Adrenal gland (tissue), 12 donors: ENCODE results near the gene NUDT16. TPM values are rescaled to one million over a fixed set of nuclear protein-coding genes. Genes with fewer than 3 reads are reported as not detected.
A peak's percentile ranks its signal among the peaks of the same experiment; 100 is the strongest.
"Not testable (repeated sequence)": the region's sequence is repeated elsewhere in the genome, so short reads cannot be mapped to it uniquely, and the experiment has no call there.

Source experiments
- DNase-seq, 7 donors: peaks; one replicate each; pipeline ENCODE4 v3.0.0-alpha.2; 2019 to 2020
- H3K27ac ChIP-seq, 5 donors: fragments of 200-600 bp; sonication (generic) in 4 of 5; 1 replicate in 3 of 5; 2 replicates in 2 of 5; pipeline versions ENCODE4 v1.5.1 to v1.8.0; 2016 to 2020; ENCODE audit warnings: mild to moderate bottlenecking in 1 of 5
- H3K27me3 ChIP-seq: fragments of 200-600 bp; 2 replicates; pipeline ENCODE4 v1.8.0; 2021
- H3K36me3 ChIP-seq, 2 donors: fragments of 200-600 bp; replicated peaks in 1 of 2; 1 replicate in 1 of 2; 2 replicates in 1 of 2; pipeline versions ENCODE4 v1.5.1 to v1.8.0; 2018 to 2022
- H3K4me1 ChIP-seq, 2 donors: fragments of 200-600 bp; replicated peaks in 1 of 2; 1 replicate in 1 of 2; 2 replicates in 1 of 2; pipeline versions ENCODE4 v1.5.1 to v1.8.0; 2018 to 2021
- H3K4me3 ChIP-seq, 4 donors: fragments of 200-600 bp; sonication (generic) in 3 of 4; one replicate each; pipeline ENCODE4 v1.5.1; 2016 to 2018
- H3K9me3 ChIP-seq, 3 donors: fragments of 200-600 bp; sonication (generic) in 1 of 3; replicated peaks in 1 of 3; 1 replicate in 2 of 3; 2 replicates in 1 of 3; pipeline versions ENCODE4 v1.5.1 to v1.8.0; 2016 to 2021
- CTCF ChIP-seq, 6 experiments: fragments of 450-650 bp in 4 of 6; fragments of 200-600 bp in 2 of 6; sonication (generic) in 1 of 6; IDR thresholded peaks; 1 replicate in 5 of 6; 2 replicates in 1 of 6; pipeline versions ENCODE4 v1.5.1 to v1.8.0; 2016 to 2021; ENCODE audit warnings: antibody characterized with exemption in 6 of 6, mild to moderate bottlenecking in 2 of 6, moderate library complexity in 1 of 6
- POLR2A ChIP-seq, 2 donors: fragments of 450-650 bp; IDR thresholded peaks; one replicate each; pipeline ENCODE4 v1.6.1; 2017; ENCODE audit warnings: antibody characterized with exemption in 2 of 2, mild to moderate bottlenecking in 2 of 2, moderate library complexity in 1 of 2
- WGBS, 4 donors: extraction: QIAGEN DNeasy Blood & Tissue Kit in 2 of 4; methylation state at CpG; one replicate each; pipeline versions ENCODE4 v1.1.5 to v1.1.7; 2013 to 2017; 5-methylcytosine and 5-hydroxymethylcytosine counted together
- intact Hi-C, 2 donors: fragments of 100-400 bp; cut with DNase I; formaldehyde crosslinking; loops; one replicate each; pipeline versions ENCODE4 v1.14.1 to v1.15.0; 2022 to 2023
- polyA plus RNA-seq, 3 donors: library from polyadenylated mRNA; stranded (reverse); fragments of 200-250 nt in 2 of 3; fragments of 350-450 nt in 1 of 3; fragmentation: Illumina TruSeq in 1 of 3; extraction: RNeasy Lipid Tissue Mini Kit (QIAGEN cat#74804) in 1 of 3; gene quantifications; one replicate each; pipeline ENCODE4 v1.2.3, GENCODE V29; 2013 to 2014
- total RNA-seq, 9 donors: library from RNA; depleted of rRNA in 4 of 9; stranded (reverse); fragments of >200 nt in 4 of 9; fragments of 120-200 nt in 1 of 9; fragmentation: NEBNext Ultra II Directional in 1 of 9; extraction: Animal tissue kit (Norgen Biotek cat#: 25700) in 1 of 9; gene quantifications; one replicate each; pipeline versions ENCODE4 v1.1.0 to v1.2.4, GENCODE V29; 2013 to 2023
- donor health status: healthy with polysubstance abuse.
- donor health status: Bipolar disorder and iron deficiency.
- donor health status: DM: yes; HTN: yes; CAD: no.
- donor health status: DM: no; HTN: no; CAD: no.
- donor health status: DM: no; HTN: no; CAD: no.
- donor health status: DM: yes; HTN: yes; CAD: no.

NUDT16 gene
- total and polyA plus RNA-seq, 12 donors = 13.6 to 42.2 (median 22.4) TPM

GRCh38 chr3:131360191-131360755, 21.3 kb upstream of the NUDT16 start:
- H3K36me3 ChIP-seq = no peaks in the 10 kb centered on the region
- no peak for DNase-seq
- intact Hi-C loops = loop anchor here in 1 of 2 donors (10.0 kb wide), 1 partner anchor 325 kb away; no protein-coding TSS in a partner anchor
- no peaks in the 10 kb centered on the region for H3K9me3 ChIP-seq
- WGBS, 4 donors = 81 to 93% (median 89%) methylated on average over 4 of the region's 4 CpGs
- no peaks in the 10 kb centered on the region for H3K27me3 ChIP-seq
- H3K4me1 ChIP-seq = peaks cover 8 to 12% of the 10 kb centered on the region in 2 donors
- no peak overlapping the region for H3K4me3 ChIP-seq
- peak overlapping the region in 1 of 5 donors; percentile 2 for H3K27ac ChIP-seq
- no peak for TF ChIP-seq CTCF (IDR thresholded peaks at IDR 0.05)
- TF ChIP-seq POLR2A (IDR thresholded peaks at IDR 0.05) = no peak

GRCh38 chr3:131361066-131361463, 20.5 kb upstream of the NUDT16 start:
- H3K27me3 ChIP-seq, H3K9me3 ChIP-seq, H3K36me3 ChIP-seq: not testable (repeated sequence)
- peak overlapping the region in 1 of 4 donors; percentile 57 for H3K4me3 ChIP-seq
- WGBS, 4 donors = 79 to 90% (median 85%) methylated on average over 7 of the region's 7 CpGs
- peaks cover 8 to 12% of the 10 kb centered on the region in 2 donors for H3K4me1 ChIP-seq
- intact Hi-C loops = loop anchor here in 1 of 2 donors (10.0 kb wide), 1 partner anchor 326 kb away; no protein-coding TSS in a partner anchor
- peak in 2 of 7 donors; percentile 38 for DNase-seq
- peak overlapping the region in 2 of 5 donors; percentile 76 to 82 for H3K27ac ChIP-seq

GRCh38 chr3:131361464-131362421, 19.8 kb upstream of the NUDT16 start:
- WGBS, 4 donors = 8 to 36% (median 10%) methylated on average over 9 to 64 of the region's 64 CpGs
- TF ChIP-seq CTCF (IDR thresholded peaks at IDR 0.05) = no peak
- TF ChIP-seq POLR2A (IDR thresholded peaks at IDR 0.05) = peak; percentile 44 to 53
- Histone ChIP-seq H3K27me3 (no peaks in the 10 kb centered on the region), H3K27ac (peak overlapping the region in 4 of 5 donors; percentile 13 to 82 (median 51)), H3K4me1 (peaks cover 8 to 12% of the 10 kb centered on the region in 2 donors), H3K36me3 (no peaks in the 10 kb centered on the region), H3K4me3 (peak overlapping the region in 2 of 4 donors; percentile 43 to 57), H3K9me3 (no peaks in the 10 kb centered on the region)
- intact Hi-C loops = loop anchor here in 1 of 2 donors (10.0 kb wide), 1 partner anchor 327 kb away; no protein-coding TSS in a partner anchor
- DNase-seq = peak; percentile 58 to 94 (median 84)

- TF ChIP-seq CTCF (IDR thresholded peaks at IDR 0.05) (no peak), POLR2A (IDR thresholded peaks at IDR 0.05) (no peak)
- Histone ChIP-seq H3K27ac (no peak overlapping the region), H3K9me3 (no peaks in the 10 kb centered on the region)
These were observed 18.3 kb upstream of the NUDT16 start for GRCh38 chr3:131363275-131363674.

More at GRCh38 chr3:131363275-131363674, 18.3 kb upstream of the NUDT16 start:
- Histone ChIP-seq H3K4me1 (peaks cover 8 to 12% of the 10 kb centered on the region in 2 donors), H3K4me3 (no peak overlapping the region), H3K36me3 (no peaks in the 10 kb centered on the region), H3K27me3 (no peaks in the 10 kb centered on the region)
- no peak for DNase-seq
- WGBS, 4 donors = 89 to 94% (median 94%) methylated on average over 3 of the region's 3 CpGs
- intact Hi-C loops = loop anchor here in 1 of 2 donors (10.0 kb wide), 1 partner anchor 328 kb away; no protein-coding TSS in a partner anchor
